Skin of body (tissue), 2 donors: Measurements from ENCODE around the gene AATK. TPM values are rescaled to one million over a fixed set of nuclear protein-coding genes. Genes with fewer than 3 reads are reported as not detected.

ENCODE experiments used
- DNase-seq: peaks from one replicate; lab custom pipeline; 2025; lab: John Stamatoyannopoulos, UW
- total RNA-seq: library from RNA; depleted of rRNA; stranded (reverse); fragments of >200 nt; gene quantifications from one replicate; pipeline ENCODE4 v1.2.3, GENCODE V29; 2014

Gene AATK
- total RNA-seq, 1 donor from 2014 or later = 2.8 TPM

GRCh38 chr17:81144423-81144781 lies 21.6 kb downstream of the AATK start:
- no peak for DNase-seq

- no peak for DNase-seq
Measured at GRCh38 chr17:81143717-81144422, 22.2 kb downstream of the AATK start.

- DNase-seq = no peak
Measured at GRCh38 chr17:81143200-81143527, 22.9 kb downstream of the AATK start.

- DNase-seq = peak; percentile 70
Measured at GRCh38 chr17:81142301-81143199, 23.5 kb downstream of the AATK start.

- no peak for DNase-seq
Measured at GRCh38 chr17:81140695-81141094, 25.3 kb downstream of the AATK start.

GRCh38 chr17:81140018-81140417 lies 26.0 kb downstream of the AATK start:
- DNase-seq = no peak

GRCh38 chr17:81139428-81139827 lies 26.6 kb downstream of the AATK start:
- DNase-seq = no peak

- DNase-seq = no peak
Measured at GRCh38 chr17:81138500-81138899, 27.5 kb downstream of the AATK start.

- DNase-seq = no peak
Measured at GRCh38 chr17:81138083-81138482, 27.9 kb downstream of the AATK start.

- DNase-seq = no peak
Measured at GRCh38 chr17:81137248-81137647, 28.8 kb downstream of the AATK start.

GRCh38 chr17:81136366-81136765 lies 29.7 kb downstream of the AATK start:
- no peak for DNase-seq

- DNase-seq = no peak
Measured at GRCh38 chr17:81135505-81136278, 30.3 kb downstream of the AATK start.

GRCh38 chr17:81134064-81134781 lies 31.8 kb downstream of the AATK start:
- no peak for DNase-seq

- no peak for DNase-seq
Measured at GRCh38 chr17:81132770-81133723, 33.0 kb downstream of the AATK start.

- DNase-seq = no peak
Measured at GRCh38 chr17:81132197-81132540, 33.9 kb downstream of the AATK start.

- no peak for DNase-seq
Measured at GRCh38 chr17:81131486-81132196, 34.4 kb downstream of the AATK start.

- DNase-seq = no peak
Measured at GRCh38 chr17:81130385-81131361, 35.3 kb downstream of the AATK start.

- no peak for DNase-seq
Measured at GRCh38 chr17:81129711-81130367, 36.2 kb downstream of the AATK start.
